NCI-H526 treated with DMSO at 0.1 percent for 48 hours (cell line): ENCODE data around the gene PTPRS.
"Not testable (repeated sequence)": the region's sequence is repeated elsewhere in the genome, so short reads cannot be mapped to it uniquely, and the experiment has no call there.

Experiments used
- DNase-seq: peaks from one replicate; lab custom pipeline; 2025; lab: John Stamatoyannopoulos, UW

Gene PTPRS

GRCh38 chr19:5340637-5341447 lies at the start of gene PTPRS:
TSS of gene PTPRS (minus strand) at chr19:5340812. CDS start at chr19:5286140, 54,672 bp downstream.
- DNase-seq: peak; percentile 31

GRCh38 chr19:5389353-5389752 lies 48.7 kb upstream of the PTPRS start:
- DNase-seq: no peak

GRCh38 chr19:5387472-5387871 lies 46.9 kb upstream of the PTPRS start:
- no peak for DNase-seq

GRCh38 chr19:5386841-5387240 lies 46.2 kb upstream of the PTPRS start:
- no peak for DNase-seq

- DNase-seq: not testable (repeated sequence)
These were observed 40.6 kb upstream of the PTPRS start for GRCh38 chr19:5381197-5381596.

- no peak for DNase-seq
These were observed 39.8 kb upstream of the PTPRS start for GRCh38 chr19:5380215-5380919.

- DNase-seq: no peak
These were observed 36.3 kb upstream of the PTPRS start for GRCh38 chr19:5376928-5377327.

GRCh38 chr19:5372572-5373200 lies 32.1 kb upstream of the PTPRS start:
- DNase-seq: no peak

- DNase-seq: no peak
These were observed 29.4 kb upstream of the PTPRS start for GRCh38 chr19:5369962-5370367.

- DNase-seq: no peak
These were observed 28.7 kb upstream of the PTPRS start for GRCh38 chr19:5369304-5369703.

- no peak for DNase-seq
These were observed 27.0 kb upstream of the PTPRS start for GRCh38 chr19:5367530-5368133.

- no peak for DNase-seq
These were observed 25.3 kb upstream of the PTPRS start for GRCh38 chr19:5365905-5366304.

- DNase-seq: no peak
These were observed 24.1 kb upstream of the PTPRS start for GRCh38 chr19:5364674-5365073.

GRCh38 chr19:5361839-5362238 lies 21.2 kb upstream of the PTPRS start:
- DNase-seq: not testable (repeated sequence)

- DNase-seq: no peak
These were observed 20.8 kb upstream of the PTPRS start for GRCh38 chr19:5361407-5361806.

- no peak for DNase-seq
These were observed 19.6 kb upstream of the PTPRS start for GRCh38 chr19:5360003-5360780.

- DNase-seq: no peak
These were observed 17.7 kb upstream of the PTPRS start for GRCh38 chr19:5358173-5358800.

GRCh38 chr19:5357584-5357983 lies 17.0 kb upstream of the PTPRS start:
- no peak for DNase-seq

- DNase-seq: no peak
These were observed 16.3 kb upstream of the PTPRS start for GRCh38 chr19:5356918-5357317.

- DNase-seq: no peak
These were observed 15.8 kb upstream of the PTPRS start for GRCh38 chr19:5356428-5356827.

- DNase-seq: no peak
These were observed 15.1 kb upstream of the PTPRS start for GRCh38 chr19:5355693-5356092.
